GM23338 (cell line): ENCODE results near the gene SEMA5A. TPM values are rescaled to one million over a fixed set of nuclear protein-coding genes. Genes with fewer than 3 reads are reported as not detected.

ENCODE experiments used
- ATAC-seq: fragments of 200-7000 bp; cut with Tn5 transposase; 3 replicates; pipeline ENCODE4 v1.9.1; 2020
- DNase-seq: peaks from one replicate; pipeline ENCODE4 v3.0.0-alpha.2; 2015; ENCODE audit warnings: low spot score
- H2AFZ ChIP-seq: fragments of 200-600 bp; sonication (generic); 2 replicates; pipeline ENCODE4 v1.8.0; 2016; ENCODE audit warnings: antibody characterized with exemption, mild to moderate bottlenecking, moderate library complexity
- H3F3A ChIP-seq: fragments of 200-600 bp; sonication (generic); replicated peaks from 2 replicates; pipeline ENCODE4 v1.8.0; 2017; ENCODE audit warnings: antibody characterized with exemption, mixed run types, low read depth
- H3K27ac ChIP-seq: fragments of 200-600 bp; sonication (generic); 2 replicates; pipeline ENCODE4 v1.6.1; 2016; ENCODE audit warnings: low read depth
- H3K27me3 ChIP-seq: fragments of 200-600 bp; sonication (generic); 2 replicates; pipeline ENCODE4 v1.8.0; 2016; ENCODE audit warnings: mild to moderate bottlenecking, mixed run types, moderate library complexity; ENCODE audit not compliant: insufficient read depth
- H3K36me3 ChIP-seq: fragments of 200-600 bp; sonication (generic); 2 replicates; pipeline ENCODE4 v1.8.0; 2016; ENCODE audit warnings: mild to moderate bottlenecking; ENCODE audit not compliant: insufficient read depth
- H3K4me1 ChIP-seq: fragments of 200-600 bp; sonication (generic); 2 replicates; pipeline ENCODE4 v1.8.0; 2016; ENCODE audit warnings: mild to moderate bottlenecking, moderate library complexity; ENCODE audit not compliant: insufficient read depth
- H3K4me2 ChIP-seq: fragments of 200-600 bp; sonication (generic); 2 replicates; pipeline ENCODE4 v1.7.1; 2017; ENCODE audit warnings: mixed run types
- H3K4me3 ChIP-seq: fragments of 200-600 bp; sonication (generic); 2 replicates; pipeline ENCODE4 v1.6.1; 2016; ENCODE audit warnings: mixed run types
- H3K79me2 ChIP-seq: fragments of 200-600 bp; sonication (generic); replicated peaks from 2 replicates; pipeline ENCODE4 v1.8.0; 2017; ENCODE audit warnings: mild to moderate bottlenecking; ENCODE audit not compliant: insufficient read depth
- H3K9me2 ChIP-seq: fragments of 200-600 bp; sonication (generic); 2 replicates; pipeline ENCODE4 v1.8.0; 2017; ENCODE audit not compliant: insufficient read depth
- H4K20me1 ChIP-seq: fragments of 200-600 bp; sonication (generic); replicated peaks from 2 replicates; pipeline ENCODE4 v1.8.0; 2017; ENCODE audit warnings: mild to moderate bottlenecking; ENCODE audit not compliant: insufficient read depth
- H3K27ac Mint-ChIP-seq: 2 replicates; pipeline ENCODE4 v1.8.0; 2020; ENCODE audit warnings: inconsistent platforms, mild to moderate bottlenecking, moderate library complexity, mixed read lengths
- H3K27me3 Mint-ChIP-seq: 3 replicates; pipeline ENCODE4 v1.8.0; 2022; ENCODE audit warnings: low read depth, mild to moderate bottlenecking, moderate library complexity, mixed read lengths, inconsistent platforms; ENCODE audit not compliant: insufficient read depth, poor library complexity
- H3K36me3 Mint-ChIP-seq: 3 replicates; pipeline ENCODE4 v1.8.0; 2021; ENCODE audit warnings: low read depth, mild to moderate bottlenecking, inconsistent platforms, moderate library complexity, mixed read lengths
- H3K4me1 Mint-ChIP-seq: 3 replicates; pipeline ENCODE4 v1.8.0; 2020; ENCODE audit warnings: mild to moderate bottlenecking, inconsistent platforms, mixed read lengths
- H3K4me3 Mint-ChIP-seq: 3 replicates; pipeline ENCODE4 v1.8.0; 2021; ENCODE audit warnings: moderate library complexity, mild to moderate bottlenecking, inconsistent platforms, mixed read lengths
- H3K9me3 Mint-ChIP-seq: 3 replicates; pipeline ENCODE4 v1.8.0; 2020; ENCODE audit warnings: moderate library complexity, mild to moderate bottlenecking, inconsistent platforms, mixed read lengths
- CREB1 ChIP-seq: fragments of 250-450 bp; sonication (Bioruptor Pico); IDR thresholded peaks from 2 replicates; pipeline ENCODE4 v1.5.0; 2020; ENCODE audit warnings: low read depth, mild to moderate bottlenecking, moderate library complexity
- EZH2 ChIP-seq: fragments of 200-600 bp; sonication (generic); IDR thresholded peaks from one replicate; pipeline ENCODE4 v1.8.0; 2017; ENCODE audit warnings: antibody characterized with exemption, mild to moderate bottlenecking, low read depth; ENCODE audit not compliant: unreplicated experiment
- EZH2phosphoT487 ChIP-seq: fragments of 200-600 bp; sonication (generic); IDR thresholded peaks from one replicate; pipeline ENCODE4 v1.8.1; 2018; ENCODE audit warnings: antibody characterized with exemption; ENCODE audit not compliant: unreplicated experiment
- JUNB ChIP-seq: IDR thresholded peaks from one replicate; pipeline ENCODE4 v1.6.1; 2016; ENCODE audit warnings: antibody characterized with exemption; ENCODE audit not compliant: unreplicated experiment
- NANOG ChIP-seq: IDR thresholded peaks from 2 replicates; pipeline ENCODE4 v1.6.1; 2016; ENCODE audit warnings: antibody characterized with exemption, borderline replicate concordance
- POLR2AphosphoS5 ChIP-seq: IDR thresholded peaks from 2 replicates; pipeline ENCODE4 v1.6.1; 2016; ENCODE audit warnings: antibody characterized with exemption, low read depth
- STAT1 ChIP-seq: IDR thresholded peaks from one replicate; pipeline ENCODE4 v1.6.1; 2016; ENCODE audit warnings: antibody characterized with exemption; ENCODE audit not compliant: unreplicated experiment
- ZNF114 ChIP-seq: fragments of 250-450 bp; sonication (Bioruptor Pico); IDR thresholded peaks from 2 replicates; pipeline ENCODE4 v1.5.0; 2020; ENCODE audit warnings: mild to moderate bottlenecking, moderate library complexity
- ZNF331 ChIP-seq: fragments of 250-450 bp; sonication (Bioruptor Pico); IDR thresholded peaks from 2 replicates; pipeline ENCODE4 v1.5.0; 2020; ENCODE audit warnings: low read depth, mild to moderate bottlenecking, moderate library complexity
- polyA plus RNA-seq: library from polyadenylated mRNA; unstranded; fragments of >200 nt; fragmentation: Nextera tagmentation; extraction: Ambion mirVana; gene quantifications from 2 replicates; pipeline ENCODE4 v1.2.1, GENCODE V29; 2016
- total RNA-seq: library from RNA; depleted of rRNA; stranded (reverse); fragments of >200 nt; shearing (Covaris generic); gene quantifications from 2 replicates; pipeline ENCODE4 v1.2.3, GENCODE V29; 2014
- TF ChIP-seq, protein P1 (sequence below): fragments of 250-450 bp; sonication (Bioruptor Pico); IDR thresholded peaks from 2 replicates; pipeline ENCODE4 v1.5.0; 2020; ENCODE audit warnings: mild to moderate bottlenecking, moderate library complexity
- TF ChIP-seq, protein P2 (sequence below): IDR thresholded peaks from one replicate; pipeline ENCODE4 v1.6.1; 2018; ENCODE audit warnings: antibody characterized with exemption; ENCODE audit not compliant: unreplicated experiment
- TF ChIP-seq, protein P3 (sequence below): IDR thresholded peaks from 2 replicates; pipeline ENCODE4 v1.6.1; 2016; ENCODE audit warnings: antibody characterized with exemption
- TF ChIP-seq, protein P4 (sequence below), 2 experiments: fragments of 200-600 bp in 1 of 2; sonication (generic) in 1 of 2; conservative IDR thresholded peaks; 2 replicates each; pipeline versions ENCODE4 v1.5.1 to v1.6.1; 2016 to 2017; ENCODE audit warnings: antibody characterized with exemption in 2 of 2, low read depth in 2 of 2, mild to moderate bottlenecking in 2 of 2, moderate library complexity in 1 of 2

The SEMA5A gene
- total and polyA plus RNA-seq, 2 experiments from 2014 or later = 2.1 to 8.1 TPM

DNA sequence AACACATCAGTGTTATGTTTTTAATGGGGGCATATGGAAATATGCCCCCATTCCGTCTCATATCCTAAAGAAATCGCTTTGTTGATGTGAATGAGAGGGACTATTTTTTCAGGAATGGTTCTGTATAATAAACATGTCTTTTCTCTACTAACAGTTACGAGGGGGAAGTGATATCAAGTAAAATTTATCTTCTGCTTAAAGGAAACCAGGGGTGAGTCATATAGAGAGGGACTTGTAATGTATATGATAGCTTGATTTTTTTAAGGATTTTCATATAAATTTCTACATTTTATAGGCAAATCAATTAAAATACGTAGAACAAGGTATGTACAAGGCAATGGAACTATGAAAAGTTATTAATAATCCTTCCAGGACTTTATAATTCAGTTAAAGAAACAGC is 207.1 kb downstream of the SEMA5A start:
- H3K4me1 ChIP-seq = no peaks in the 10 kb centered on the region
- Mint-ChIP-seq H3K27me3 (peaks cover 2% of the 10 kb centered on the region), H3K36me3 (peaks cover 4% of the 10 kb centered on the region; the same call in 2 of the 3 replicates), H3K4me3 (no peak overlapping the region), H3K27ac (no peak overlapping the region), H3K9me3 (peaks cover 4% of the 10 kb centered on the region; the same call in 2 of the 3 replicates), H3K4me1 (no peaks in the 10 kb centered on the region)
- DNase-seq = no peak
- 0 out of 2 replicates have a peak, but pooled peaks cover 12% of the 10 kb centered on the region for H3K9me2 ChIP-seq
- no peaks in the 10 kb centered on the region for H4K20me1 ChIP-seq
- no peak overlapping the region for H3K4me3 ChIP-seq
- no peak for ATAC-seq
- H2AFZ ChIP-seq = no peak overlapping the region
- H3K36me3 ChIP-seq = no peaks in the 10 kb centered on the region
- H3K27ac ChIP-seq = no peak overlapping the region
- no peak for TF ChIP-seq STAT1
- TF ChIP-seq, protein P1, sequence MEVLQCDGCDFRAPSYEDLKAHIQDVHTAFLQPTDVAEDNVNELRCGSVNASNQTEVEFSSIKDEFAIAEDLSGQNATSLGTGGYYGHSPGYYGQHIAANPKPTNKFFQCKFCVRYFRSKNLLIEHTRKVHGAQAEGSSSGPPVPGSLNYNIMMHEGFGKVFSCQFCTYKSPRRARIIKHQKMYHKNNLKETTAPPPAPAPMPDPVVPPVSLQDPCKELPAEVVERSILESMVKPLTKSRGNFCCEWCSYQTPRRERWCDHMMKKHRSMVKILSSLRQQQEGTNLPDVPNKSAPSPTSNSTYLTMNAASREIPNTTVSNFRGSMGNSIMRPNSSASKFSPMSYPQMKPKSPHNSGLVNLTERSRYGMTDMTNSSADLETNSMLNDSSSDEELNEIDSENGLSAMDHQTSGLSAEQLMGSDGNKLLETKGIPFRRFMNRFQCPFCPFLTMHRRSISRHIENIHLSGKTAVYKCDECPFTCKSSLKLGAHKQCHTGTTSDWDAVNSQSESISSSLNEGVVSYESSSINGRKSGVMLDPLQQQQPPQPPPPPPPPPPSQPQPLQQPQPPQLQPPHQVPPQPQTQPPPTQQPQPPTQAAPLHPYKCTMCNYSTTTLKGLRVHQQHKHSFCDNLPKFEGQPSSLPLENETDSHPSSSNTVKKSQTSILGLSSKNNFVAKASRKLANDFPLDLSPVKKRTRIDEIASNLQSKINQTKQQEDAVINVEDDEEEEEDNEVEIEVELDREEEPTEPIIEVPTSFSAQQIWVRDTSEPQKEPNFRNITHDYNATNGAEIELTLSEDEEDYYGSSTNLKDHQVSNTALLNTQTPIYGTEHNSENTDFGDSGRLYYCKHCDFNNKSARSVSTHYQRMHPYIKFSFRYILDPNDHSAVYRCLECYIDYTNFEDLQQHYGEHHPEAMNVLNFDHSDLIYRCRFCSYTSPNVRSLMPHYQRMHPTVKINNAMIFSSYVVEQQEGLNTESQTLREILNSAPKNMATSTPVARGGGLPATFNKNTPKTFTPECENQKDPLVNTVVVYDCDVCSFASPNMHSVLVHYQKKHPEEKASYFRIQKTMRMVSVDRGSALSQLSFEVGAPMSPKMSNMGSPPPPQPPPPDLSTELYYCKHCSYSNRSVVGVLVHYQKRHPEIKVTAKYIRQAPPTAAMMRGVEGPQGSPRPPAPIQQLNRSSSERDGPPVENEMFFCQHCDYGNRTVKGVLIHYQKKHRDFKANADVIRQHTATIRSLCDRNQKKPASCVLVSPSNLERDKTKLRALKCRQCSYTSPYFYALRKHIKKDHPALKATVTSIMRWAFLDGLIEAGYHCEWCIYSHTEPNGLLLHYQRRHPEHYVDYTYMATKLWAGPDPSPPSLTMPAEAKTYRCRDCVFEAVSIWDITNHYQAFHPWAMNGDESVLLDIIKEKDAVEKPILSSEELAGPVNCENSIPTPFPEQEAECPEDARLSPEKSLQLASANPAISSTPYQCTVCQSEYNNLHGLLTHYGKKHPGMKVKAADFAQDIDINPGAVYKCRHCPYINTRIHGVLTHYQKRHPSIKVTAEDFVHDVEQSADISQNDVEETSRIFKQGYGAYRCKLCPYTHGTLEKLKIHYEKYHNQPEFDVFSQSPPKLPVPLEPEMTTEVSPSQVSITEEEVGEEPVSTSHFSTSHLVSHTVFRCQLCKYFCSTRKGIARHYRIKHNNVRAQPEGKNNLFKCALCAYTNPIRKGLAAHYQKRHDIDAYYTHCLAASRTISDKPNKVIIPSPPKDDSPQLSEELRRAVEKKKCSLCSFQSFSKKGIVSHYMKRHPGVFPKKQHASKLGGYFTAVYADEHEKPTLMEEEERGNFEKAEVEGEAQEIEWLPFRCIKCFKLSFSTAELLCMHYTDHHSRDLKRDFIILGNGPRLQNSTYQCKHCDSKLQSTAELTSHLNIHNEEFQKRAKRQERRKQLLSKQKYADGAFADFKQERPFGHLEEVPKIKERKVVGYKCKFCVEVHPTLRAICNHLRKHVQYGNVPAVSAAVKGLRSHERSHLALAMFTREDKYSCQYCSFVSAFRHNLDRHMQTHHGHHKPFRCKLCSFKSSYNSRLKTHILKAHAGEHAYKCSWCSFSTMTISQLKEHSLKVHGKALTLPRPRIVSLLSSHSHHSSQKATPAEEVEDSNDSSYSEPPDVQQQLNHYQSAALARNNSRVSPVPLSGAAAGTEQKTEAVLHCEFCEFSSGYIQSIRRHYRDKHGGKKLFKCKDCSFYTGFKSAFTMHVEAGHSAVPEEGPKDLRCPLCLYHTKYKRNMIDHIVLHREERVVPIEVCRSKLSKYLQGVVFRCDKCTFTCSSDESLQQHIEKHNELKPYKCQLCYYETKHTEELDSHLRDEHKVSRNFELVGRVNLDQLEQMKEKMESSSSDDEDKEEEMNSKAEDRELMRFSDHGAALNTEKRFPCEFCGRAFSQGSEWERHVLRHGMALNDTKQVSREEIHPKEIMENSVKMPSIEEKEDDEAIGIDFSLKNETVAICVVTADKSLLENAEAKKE (CRISPR knock-in tag) = no peak
- TF ChIP-seq JUNB = no peak
- TF ChIP-seq, protein P2, sequence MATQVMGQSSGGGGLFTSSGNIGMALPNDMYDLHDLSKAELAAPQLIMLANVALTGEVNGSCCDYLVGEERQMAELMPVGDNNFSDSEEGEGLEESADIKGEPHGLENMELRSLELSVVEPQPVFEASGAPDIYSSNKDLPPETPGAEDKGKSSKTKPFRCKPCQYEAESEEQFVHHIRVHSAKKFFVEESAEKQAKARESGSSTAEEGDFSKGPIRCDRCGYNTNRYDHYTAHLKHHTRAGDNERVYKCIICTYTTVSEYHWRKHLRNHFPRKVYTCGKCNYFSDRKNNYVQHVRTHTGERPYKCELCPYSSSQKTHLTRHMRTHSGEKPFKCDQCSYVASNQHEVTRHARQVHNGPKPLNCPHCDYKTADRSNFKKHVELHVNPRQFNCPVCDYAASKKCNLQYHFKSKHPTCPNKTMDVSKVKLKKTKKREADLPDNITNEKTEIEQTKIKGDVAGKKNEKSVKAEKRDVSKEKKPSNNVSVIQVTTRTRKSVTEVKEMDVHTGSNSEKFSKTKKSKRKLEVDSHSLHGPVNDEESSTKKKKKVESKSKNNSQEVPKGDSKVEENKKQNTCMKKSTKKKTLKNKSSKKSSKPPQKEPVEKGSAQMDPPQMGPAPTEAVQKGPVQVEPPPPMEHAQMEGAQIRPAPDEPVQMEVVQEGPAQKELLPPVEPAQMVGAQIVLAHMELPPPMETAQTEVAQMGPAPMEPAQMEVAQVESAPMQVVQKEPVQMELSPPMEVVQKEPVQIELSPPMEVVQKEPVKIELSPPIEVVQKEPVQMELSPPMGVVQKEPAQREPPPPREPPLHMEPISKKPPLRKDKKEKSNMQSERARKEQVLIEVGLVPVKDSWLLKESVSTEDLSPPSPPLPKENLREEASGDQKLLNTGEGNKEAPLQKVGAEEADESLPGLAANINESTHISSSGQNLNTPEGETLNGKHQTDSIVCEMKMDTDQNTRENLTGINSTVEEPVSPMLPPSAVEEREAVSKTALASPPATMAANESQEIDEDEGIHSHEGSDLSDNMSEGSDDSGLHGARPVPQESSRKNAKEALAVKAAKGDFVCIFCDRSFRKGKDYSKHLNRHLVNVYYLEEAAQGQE = no peak
- TF ChIP-seq, protein P3, sequence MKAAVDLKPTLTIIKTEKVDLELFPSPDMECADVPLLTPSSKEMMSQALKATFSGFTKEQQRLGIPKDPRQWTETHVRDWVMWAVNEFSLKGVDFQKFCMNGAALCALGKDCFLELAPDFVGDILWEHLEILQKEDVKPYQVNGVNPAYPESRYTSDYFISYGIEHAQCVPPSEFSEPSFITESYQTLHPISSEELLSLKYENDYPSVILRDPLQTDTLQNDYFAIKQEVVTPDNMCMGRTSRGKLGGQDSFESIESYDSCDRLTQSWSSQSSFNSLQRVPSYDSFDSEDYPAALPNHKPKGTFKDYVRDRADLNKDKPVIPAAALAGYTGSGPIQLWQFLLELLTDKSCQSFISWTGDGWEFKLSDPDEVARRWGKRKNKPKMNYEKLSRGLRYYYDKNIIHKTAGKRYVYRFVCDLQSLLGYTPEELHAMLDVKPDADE = no peak
- TF ChIP-seq, protein P4, sequence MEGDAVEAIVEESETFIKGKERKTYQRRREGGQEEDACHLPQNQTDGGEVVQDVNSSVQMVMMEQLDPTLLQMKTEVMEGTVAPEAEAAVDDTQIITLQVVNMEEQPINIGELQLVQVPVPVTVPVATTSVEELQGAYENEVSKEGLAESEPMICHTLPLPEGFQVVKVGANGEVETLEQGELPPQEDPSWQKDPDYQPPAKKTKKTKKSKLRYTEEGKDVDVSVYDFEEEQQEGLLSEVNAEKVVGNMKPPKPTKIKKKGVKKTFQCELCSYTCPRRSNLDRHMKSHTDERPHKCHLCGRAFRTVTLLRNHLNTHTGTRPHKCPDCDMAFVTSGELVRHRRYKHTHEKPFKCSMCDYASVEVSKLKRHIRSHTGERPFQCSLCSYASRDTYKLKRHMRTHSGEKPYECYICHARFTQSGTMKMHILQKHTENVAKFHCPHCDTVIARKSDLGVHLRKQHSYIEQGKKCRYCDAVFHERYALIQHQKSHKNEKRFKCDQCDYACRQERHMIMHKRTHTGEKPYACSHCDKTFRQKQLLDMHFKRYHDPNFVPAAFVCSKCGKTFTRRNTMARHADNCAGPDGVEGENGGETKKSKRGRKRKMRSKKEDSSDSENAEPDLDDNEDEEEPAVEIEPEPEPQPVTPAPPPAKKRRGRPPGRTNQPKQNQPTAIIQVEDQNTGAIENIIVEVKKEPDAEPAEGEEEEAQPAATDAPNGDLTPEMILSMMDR (conservative IDR thresholded peaks at IDR 0.05; ENCODE audit: low read depth in 2 of 2) = no peak
- TF ChIP-seq EZH2 = no peak
- TF ChIP-seq POLR2AphosphoS5 = no peak
- TF ChIP-seq CREB1 (CRISPR knock-in tag) = no peak
- no peak for TF ChIP-seq ZNF331 (CRISPR knock-in tag)
- TF ChIP-seq ZNF114 (CRISPR knock-in tag) = no peak
- TF ChIP-seq EZH2phosphoT487 = no peak
- TF ChIP-seq NANOG = no peak
- no peaks in the 10 kb centered on the region for H3K79me2 ChIP-seq
- no peaks in the 10 kb centered on the region for H3F3A ChIP-seq
- H3K4me2 ChIP-seq = no peak overlapping the region
- H3K27me3 ChIP-seq = no peaks in the 10 kb centered on the region
